ENCODE results near the gene DDX54.
"Not testable (repeated sequence)": the region's sequence is repeated elsewhere in the genome, so short reads cannot be mapped to it uniquely, and the experiment has no call there.

DDX54 gene

DNA sequence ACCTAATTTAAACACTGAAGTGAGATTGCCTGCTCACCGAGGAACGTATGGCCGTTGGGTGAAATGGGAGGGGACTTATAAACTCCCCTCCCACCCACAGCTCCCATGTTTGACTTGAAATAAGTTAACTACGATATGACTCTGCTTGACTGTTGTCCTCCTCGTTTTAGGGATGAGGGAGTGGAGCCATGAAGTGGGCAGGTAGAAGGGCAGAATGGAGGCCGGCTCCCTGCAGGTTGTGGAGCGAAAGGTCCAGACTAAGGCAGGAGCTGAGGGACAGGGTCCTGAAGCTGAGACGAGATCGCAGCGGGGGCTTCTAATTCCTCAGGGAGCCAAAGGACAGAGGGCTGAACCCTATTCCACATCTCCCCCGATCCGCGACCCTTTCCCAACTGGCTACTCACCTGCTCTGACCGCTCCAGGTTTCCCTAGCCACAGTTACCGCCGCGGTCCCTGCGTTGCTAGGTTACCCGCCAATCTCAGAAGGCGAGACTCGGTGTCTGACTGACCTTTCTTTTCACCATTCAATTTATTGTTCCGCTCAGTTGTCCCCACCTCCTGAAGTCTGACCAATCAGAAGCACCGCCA lies 35.4 kb upstream of the DDX54 start:
- no peak for DNase-seq (ENCODE audit: low read depth in 2 of 2)

DNA sequence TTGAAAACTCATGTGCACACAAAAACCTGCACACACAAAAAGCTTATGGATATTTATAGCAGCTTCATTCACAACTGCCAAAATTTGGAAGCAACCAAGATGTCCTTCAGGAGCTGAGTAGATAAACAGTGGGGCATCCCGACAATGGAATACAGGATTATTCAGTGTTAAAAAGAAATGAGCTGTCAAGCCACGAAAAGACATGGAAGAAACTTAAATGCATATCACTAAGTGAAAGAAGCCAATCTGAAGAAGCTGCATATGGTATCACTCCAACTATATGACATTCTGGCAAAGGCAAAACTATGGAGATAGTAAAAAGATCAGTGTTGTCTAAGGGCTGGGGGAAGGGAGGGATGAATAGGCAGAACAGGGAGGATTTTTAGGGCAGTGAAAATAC lies 30.7 kb upstream of the DDX54 start:
- no peak for DNase-seq (ENCODE audit: low read depth in 2 of 2)

DNA sequence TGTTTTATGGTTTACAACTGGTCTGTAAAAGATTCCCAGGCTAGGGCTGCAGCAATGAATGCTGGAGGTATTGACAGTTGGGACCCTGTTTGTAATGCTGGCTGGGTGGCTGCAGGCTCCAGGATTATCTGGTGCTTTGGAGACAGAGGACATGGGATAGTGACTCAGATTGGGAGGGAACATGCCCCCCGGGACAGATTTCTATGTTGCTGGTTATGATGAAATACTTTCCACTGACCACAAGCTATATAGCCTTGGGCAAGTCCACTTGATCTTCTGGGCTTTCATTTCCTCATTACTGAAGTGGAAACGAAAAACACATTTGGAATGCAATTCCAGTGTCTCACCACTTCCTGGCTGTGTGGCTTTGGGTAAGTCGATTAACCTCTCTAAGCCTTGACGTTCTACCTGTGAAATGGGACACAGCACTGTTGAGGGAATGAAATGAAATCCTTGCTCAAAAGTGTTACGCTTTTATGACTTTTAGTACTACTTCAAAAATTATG lies 29.7 kb upstream of the DDX54 start:
- peak; percentile 86 to 88 for DNase-seq (ENCODE audit: low read depth in 2 of 2)

DNA sequence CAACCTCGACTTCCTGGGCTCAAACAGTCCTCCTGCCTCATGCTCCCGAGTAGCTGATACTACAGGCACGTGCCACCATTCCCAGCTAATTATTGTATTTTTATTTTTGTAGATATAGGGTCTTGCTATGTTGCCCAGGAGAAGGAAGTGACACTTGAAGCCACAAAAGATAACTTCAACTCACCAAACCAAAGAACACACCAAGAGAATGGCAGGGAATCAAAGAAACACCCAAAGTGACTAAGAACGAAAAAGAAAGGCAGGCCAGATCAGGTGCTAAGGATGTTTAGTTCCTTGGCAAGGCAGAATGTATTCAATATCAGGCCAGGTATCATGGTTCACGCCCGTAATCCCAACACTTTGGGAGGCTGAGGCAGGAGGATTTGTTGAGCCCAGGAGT lies 25.9 kb upstream of the DDX54 start:
- no peak for DNase-seq (ENCODE audit: low read depth in 2 of 2)

DNA sequence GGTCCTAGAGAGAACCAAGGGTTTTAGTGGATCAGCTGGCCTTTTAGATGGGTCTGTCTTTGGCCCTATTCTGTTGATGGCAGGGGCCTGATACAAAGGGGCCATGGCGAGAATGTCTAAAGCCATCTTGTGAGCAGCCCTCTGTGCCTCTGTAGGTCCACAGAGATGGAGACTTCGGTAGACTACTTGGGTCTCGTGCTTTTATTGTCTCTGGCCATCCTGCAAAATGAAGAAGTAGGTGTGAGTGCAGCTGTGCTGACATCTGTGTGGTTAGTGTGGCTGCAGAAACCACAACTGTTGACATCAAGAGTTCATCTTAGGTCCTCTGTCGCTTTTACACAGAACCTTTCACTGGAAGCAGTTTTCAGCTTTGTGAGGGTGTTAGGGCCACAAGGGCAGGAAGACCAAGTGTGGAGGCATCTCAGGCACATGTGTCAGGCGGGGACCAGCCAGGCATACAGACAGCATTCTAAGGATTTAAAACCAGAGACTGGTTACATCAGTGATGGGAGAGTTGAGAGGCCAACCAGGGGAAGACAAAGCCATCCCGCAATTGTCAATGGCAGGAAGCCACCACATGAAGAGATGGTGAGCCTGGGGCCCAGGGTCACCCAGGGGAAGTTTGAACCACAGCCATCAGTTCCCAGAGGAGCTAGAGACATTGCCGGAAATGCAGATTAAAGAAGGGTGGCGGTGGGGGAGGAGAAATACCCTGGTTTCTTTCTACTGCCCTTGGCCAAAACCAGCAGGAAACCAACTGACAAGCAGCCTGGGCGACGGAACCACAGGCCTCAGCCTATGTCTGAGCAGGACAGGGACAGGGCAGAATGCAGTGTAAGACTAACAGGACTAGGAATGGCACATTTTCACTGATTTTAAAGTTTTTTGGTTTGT lies 23.0 kb upstream of the DDX54 start:
- DNase-seq (ENCODE audit: low read depth in 2 of 2): no peak

DNA sequence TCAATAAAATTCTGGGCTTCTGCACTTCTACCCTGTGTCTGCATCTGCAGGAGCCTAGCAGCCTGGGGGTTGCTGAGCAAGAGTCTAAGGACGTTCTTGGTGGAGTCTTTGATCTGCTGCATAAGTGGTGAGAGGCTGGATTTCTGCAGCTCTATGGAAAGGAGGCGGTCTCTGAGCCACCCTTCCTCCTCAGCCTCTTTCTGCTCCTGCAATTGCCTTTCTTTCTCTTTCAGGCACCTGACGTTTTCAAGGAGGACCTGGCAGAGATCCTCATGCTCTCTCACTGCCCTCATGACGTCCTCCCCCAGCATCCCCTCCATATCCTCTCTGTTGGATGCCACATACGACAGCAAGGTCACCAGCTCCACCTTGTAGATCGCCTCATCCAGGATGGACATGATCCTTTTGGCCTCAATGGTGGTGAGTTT lies 22.3 kb upstream of the DDX54 start:
- DNase-seq (ENCODE audit: low read depth in 2 of 2): no peak

DNA sequence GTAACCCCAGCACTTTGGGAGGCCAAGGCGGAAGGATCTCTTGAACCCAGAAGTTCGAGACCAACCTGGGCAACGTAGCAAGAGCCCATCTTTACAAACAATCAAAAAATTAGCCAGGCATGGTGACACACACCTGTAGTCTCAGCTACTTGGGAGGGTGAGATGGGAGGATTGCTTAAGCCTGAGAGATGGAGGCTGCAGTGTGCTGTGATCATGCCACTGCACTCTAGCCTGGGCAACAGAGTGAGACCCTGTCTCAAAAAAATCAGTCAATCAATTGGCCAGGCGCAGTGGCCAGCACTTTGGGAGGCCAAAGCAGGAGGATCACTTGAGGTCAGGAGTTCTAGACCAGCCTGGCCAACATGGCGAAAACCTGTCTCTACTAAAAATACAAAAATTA lies 21.5 kb upstream of the DDX54 start:
- not testable (repeated sequence) for DNase-seq (ENCODE audit: low read depth in 2 of 2)

DNA sequence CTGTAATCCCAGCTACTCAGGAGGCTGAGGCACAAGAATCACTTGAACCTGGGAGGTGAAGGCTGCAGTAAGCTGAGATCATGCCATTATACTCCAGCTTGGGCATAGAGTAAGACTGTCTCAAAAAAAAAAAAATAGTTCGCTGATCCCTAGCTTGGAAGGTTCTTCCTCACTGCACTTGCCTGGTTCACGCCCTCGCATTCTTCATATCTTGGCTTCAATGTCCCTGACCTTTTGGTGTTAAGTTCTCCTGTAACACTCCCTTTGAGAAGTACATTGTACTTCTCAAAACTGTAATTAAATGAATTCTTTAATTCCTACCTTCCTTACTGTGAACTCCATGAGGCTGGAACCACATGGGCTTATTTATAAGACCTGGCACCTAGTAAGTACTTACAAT lies 19.5 kb upstream of the DDX54 start:
- DNase-seq (ENCODE audit: low read depth in 2 of 2): no peak

DNA sequence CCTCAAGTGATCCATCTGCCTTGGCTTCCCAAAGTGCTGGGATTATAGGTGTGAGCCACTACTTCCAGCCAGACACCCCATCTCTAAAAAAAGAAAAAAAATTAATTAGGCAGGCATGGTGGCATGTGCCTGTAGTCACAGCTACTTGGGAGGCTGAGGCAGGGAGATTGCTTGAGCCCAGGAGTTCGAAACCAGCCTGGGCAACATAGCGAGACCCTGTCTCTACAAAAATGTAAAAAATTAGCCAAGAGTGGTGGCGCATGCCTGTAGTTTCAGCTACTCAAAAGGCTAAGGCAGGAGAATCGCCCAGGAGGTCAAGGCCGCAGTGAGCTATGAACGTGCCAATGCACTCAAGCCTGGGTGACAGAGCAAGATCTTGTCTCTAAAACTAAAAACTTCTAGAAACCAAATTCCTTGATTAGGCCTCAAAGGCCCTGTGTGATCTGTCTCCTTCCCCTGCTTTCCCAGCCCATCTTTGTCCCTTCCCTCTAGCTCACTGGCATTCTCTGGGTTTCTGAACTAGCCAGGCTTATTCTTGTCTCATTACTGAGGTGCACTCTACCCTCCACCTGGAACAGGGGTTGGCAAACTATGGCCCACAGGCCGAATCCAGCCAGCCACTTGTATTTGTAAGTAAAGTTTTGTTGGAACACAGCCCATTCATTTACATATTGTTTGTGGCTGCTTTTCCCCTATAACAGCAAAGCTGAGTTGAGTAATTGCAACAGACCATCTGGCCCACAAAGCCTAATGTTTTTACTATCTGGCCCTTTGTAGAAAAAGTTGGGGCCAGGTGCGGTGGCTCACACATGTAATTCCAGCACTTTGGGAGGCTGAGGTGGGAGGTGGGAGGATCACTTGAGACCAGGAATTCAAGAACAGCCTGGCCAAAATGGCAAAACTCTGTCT lies 18.8 kb upstream of the DDX54 start:
- no peak for DNase-seq (ENCODE audit: low read depth in 2 of 2)

DNA sequence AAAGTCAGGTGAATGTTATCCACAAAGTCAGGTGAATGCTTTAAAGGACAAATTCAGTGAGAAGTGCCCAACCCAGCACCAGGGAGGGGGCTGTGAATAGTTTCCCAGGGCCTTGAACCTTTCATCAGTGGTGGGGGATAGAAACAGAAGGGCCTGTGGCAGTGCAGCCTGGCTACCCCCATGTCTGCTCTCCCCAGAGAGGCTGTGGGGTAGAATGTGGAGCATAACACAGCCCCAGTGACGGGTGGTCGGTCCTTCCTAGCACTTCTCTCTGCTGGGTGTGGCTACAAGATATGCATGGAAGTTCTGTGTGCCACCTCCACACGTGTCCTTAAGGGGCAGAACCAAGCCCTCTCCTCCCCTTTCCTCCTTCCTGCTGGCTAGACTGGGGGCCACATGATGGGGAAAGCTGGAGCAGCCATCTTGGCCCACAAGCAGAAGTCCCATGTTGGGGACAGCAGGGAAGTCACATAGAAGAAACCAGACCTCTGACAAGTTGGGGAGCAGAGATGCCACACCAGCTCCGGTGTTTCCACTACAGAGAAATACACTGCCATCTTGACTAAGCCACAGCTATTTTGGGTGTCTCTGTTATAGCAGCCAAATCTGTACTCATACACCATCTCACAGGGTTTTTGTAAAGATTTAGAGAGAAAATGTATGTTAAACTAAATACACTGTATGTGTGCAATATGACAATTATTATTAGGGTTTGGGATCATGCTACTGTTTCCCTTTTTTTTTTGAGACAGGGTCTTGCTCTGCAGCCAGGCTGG lies 17.2 kb upstream of the DDX54 start:
- no peak for DNase-seq (ENCODE audit: low read depth in 2 of 2)

DNA sequence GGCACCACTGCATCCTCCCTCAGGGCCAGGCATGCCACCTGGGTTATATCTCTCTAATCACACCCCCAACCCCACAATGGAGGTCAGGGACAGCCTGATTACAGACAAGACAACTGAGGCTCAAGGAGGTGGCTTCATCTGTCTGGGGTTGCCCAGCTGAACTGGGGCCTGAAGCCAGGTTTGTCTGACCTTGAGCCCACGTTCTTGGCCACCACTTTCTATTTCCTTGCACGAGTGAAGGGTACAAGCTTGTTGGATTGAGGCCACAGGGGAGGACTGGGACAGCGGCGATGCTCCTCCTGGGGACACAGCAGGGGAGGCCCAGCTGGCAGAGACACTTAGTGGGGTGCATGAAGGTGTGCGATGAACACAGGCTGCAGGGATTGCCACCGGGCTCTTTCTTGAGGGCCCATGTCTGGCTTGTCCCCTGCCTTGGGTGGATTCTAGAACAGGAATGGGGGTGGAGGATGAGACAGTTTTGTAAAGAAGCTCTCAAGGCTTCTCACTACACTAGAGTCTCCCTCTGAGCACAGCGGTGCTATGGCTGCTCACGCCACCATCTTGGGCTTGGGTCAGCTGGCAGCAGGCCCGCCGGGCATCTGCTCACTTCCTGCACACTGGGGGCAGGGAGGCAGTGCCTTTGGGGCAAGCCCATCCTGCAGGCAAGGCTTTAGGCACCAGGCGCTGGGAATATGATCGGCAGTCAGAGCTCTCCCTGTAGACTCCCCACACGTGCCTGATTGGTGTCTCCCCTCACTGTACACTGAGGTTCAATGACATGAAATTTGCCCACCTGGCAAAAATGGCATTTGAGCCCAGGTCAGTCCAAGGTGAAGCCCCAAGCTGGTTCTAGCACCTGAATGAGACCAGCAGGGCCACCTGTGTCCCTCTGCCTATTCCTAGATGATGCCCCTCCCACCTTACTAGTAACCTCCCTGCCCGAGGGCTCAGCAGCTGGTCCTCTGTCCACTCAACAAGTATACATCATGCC lies 16.2 kb upstream of the DDX54 start:
- DNase-seq (ENCODE audit: low read depth in 2 of 2): no peak

DNA sequence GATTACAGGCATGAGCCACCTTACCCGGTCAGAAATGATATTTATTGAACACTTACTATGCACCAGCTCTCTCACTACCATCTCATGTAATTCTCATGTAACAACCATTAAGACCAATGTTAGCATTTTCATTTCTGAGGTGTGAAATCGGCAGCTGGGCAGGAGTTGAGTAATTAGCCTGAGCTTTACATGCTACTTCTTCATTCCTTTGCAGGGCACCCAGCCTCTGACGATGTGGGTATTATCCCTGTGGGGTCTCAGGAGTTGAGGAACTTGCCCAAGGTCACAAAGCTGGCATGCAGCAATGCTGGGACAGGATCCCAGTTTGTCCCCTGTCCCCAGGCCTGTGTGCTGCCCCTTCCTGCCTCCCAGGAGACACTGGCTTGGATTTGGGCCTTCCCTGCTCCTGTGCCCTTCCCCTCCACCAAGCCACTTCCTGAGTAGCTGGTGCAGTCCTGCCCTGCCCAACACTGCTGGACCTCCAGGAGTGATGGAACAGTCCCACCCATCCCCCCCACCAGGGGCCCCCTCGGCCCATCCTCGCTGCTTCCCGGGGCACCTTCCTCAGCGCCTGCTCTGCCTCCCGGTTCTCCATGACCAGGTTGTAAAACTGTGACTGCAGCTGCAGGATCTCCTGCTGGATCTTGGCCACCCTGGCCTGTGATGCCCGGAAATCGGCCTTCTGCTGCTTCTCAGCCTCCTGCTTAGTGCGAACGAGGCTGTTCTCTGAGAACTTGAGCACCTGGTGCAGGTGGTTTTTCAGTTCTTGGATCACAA lies 14.9 kb upstream of the DDX54 start:
- DNase-seq (ENCODE audit: low read depth in 2 of 2): no peak

DNA sequence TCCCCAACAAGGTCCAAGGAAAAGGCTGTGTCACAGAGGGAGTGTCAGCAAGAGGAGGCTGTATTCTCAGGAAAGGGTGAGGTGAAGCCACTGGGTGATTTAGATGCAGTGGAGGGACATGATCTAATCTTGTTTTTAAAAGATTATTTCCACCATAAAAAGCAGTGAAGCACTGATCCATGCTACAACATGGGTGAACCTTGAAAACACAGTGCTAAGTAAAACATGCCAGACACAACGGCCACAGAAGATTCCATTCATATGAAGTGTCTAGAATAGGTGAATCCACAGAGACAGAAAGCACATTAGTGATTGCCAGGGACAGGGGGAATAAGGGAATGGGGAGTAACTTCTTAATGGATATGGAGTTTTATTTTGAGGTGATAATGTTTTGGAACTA lies 13.0 kb upstream of the DDX54 start:
- no peak for DNase-seq (ENCODE audit: low read depth in 2 of 2)

DNA sequence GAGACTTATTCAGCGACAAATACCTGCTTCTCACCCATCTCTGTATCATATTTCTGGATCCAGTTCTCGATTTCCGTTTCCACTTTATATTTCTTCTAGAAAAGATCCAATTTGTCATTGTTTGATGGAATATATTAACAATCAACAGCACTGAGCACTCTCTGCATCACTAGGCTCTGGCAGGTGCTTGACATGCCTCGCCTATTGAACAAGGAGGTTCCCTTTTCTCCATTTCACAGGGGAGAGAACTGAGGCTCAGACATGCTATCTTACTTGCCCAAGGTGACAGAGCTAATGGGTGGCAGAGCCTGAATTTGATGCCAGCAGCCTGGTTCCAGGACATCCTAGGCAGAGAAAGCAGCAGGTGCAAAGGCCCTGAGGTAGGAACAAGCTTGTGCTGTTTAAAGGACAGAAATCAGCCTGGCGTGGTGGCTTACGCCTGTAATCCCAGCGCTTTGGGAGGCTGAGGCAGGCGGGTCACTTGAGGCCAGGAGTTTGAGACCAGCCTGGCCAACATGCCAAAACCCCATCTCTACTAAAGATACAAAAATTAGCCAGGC lies 12.3 kb upstream of the DDX54 start:
- no peak for DNase-seq (ENCODE audit: low read depth in 2 of 2)

DNA sequence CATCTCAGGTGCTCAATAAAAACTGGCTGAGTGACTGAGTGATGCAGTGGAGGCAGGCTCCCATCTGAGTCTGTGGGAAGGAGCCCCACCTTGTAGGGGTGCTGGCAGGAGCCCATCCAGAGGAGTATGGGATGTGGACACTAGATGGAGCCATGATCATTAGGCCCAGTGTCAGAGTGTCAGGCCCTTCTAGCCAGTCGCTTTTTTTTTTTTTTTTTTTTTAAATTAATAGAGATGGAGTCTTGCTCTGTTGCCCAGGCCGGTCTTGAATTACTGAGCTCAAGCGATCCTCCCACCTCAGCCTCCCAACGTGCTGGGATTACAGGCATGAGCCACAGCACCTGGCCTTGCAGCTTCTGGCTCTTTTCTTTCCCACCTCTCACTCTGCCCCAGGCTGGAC lies 11.7 kb upstream of the DDX54 start:
- no peak for DNase-seq (ENCODE audit: low read depth in 2 of 2)

DNA sequence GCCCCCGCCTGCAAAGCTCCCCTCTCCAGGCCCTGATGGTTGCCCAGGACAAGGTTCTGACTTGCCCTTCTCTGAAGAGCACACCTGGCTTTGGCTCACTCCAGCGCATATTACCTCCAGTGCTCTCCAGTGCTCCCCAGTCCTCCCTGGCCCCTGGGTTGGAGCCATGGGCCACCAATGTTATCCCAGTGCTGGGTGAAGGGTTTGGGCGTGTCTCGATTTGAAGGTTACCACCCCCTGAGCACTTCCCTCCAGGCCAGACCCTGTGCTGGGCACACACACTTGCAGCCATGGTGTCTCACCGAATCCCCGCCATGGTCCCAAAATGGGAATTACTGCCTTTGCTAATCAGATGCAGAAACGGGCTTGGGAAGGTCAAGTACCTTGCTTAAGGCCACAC lies 11.3 kb upstream of the DDX54 start:
- DNase-seq (ENCODE audit: low read depth in 2 of 2): no peak

DNA sequence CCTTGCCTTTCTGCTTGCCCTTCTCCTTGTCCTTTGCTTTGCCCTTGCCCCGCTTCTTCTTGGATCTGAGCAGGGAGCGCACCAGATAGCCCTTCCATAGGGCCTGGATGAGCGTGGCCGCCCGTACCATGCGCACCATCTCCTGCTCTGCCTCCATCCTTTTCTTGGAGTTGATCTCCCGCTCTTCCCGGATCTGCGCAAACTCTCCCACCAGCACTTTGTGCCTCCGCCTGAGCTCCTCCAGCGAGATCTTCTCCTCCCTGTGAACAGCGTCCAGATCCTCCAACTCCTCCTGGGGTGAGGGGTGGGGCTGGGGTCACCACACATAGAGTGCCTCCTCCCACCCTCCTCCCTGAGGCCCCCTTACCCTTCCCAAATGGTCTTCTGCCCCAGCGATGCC lies 10.3 kb upstream of the DDX54 start:
- no peak for DNase-seq (ENCODE audit: low read depth in 2 of 2)

DNA sequence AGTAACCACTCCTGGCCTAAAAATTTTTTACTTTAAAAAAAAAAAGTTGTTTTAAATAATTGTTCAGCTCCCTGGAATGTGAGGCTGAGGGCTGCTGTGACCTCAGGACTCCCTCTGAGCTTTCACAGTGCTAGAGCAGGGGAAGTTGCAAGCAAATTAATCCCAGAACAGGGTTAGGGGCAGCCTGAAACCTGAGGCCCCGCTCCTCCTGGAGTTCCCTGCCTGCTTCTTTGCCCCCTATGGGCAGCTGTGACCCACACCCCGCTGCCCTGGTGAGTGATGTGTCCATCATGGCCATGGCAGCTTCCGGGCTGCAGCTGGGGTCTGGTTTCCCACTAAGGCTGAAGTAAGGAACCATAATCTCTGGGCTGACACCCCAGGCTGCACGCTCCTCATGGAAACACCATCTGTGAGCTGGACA lies 9.7 kb upstream of the DDX54 start:
- peak in 1 of 2 experiments; percentile 51 for DNase-seq (ENCODE audit: low read depth in 2 of 2)

DNA sequence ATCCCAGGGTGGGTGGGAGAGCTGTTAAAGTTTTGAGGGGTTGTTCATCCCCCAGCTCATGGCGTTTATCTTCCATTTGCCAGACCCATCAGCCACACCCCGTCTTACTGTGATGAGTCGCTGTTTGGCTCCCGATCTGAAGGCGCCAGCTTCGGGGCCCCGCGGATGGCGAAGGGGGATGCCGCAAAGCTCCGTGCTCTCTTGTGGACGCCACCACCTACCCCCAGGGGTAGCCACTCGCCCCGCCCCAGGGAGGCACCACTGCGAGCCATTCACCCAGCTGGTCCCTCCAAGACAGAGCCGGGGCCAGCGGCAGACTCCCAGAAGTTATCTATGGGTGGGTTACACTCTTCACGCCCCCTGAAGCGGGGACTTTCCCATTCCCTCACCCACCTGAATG lies 5.9 kb upstream of the DDX54 start:
- no peak for DNase-seq (ENCODE audit: low read depth in 2 of 2)

Measured in fibroblast of skin of left biceps (primary cell).